T-helper 2 cell treated with Interferon-gamma antibody and Interleukin-4, amounts not matched to agents 5 μg/mL and 100 μg/mL, for 36 hours (primary cell): ENCODE results near the gene SPINK8.
"Not testable (repeated sequence)": the region's sequence is repeated elsewhere in the genome, so short reads cannot be mapped to it uniquely, and the experiment has no call there.

Experiments
- DNase-seq: peaks from one replicate; pipeline ENCODE4 v3.0.0; 2021; ENCODE audit warnings: low spot score
- H3K27ac Mint-ChIP-seq: one replicate; pipeline ENCODE4 v1.8.0; 2021; ENCODE audit warnings: mild to moderate bottlenecking, mixed read lengths
- H3K27me3 Mint-ChIP-seq: one replicate; pipeline ENCODE4 v1.8.0; 2021; ENCODE audit warnings: low read depth, mixed read lengths
- H3K36me3 Mint-ChIP-seq: one replicate; pipeline ENCODE4 v1.8.0; 2021; ENCODE audit warnings: low read depth, mixed read lengths
- H3K4me1 Mint-ChIP-seq: one replicate; pipeline ENCODE4 v1.8.0; 2021; ENCODE audit warnings: low read depth, mixed read lengths
- H3K4me3 Mint-ChIP-seq: one replicate; pipeline ENCODE4 v1.8.0; 2022; ENCODE audit warnings: mild to moderate bottlenecking, moderate library complexity, mixed read lengths
- H3K9me3 Mint-ChIP-seq: one replicate; pipeline ENCODE4 v1.8.0; 2021; ENCODE audit warnings: mixed read lengths

Gene SPINK8

DNA sequence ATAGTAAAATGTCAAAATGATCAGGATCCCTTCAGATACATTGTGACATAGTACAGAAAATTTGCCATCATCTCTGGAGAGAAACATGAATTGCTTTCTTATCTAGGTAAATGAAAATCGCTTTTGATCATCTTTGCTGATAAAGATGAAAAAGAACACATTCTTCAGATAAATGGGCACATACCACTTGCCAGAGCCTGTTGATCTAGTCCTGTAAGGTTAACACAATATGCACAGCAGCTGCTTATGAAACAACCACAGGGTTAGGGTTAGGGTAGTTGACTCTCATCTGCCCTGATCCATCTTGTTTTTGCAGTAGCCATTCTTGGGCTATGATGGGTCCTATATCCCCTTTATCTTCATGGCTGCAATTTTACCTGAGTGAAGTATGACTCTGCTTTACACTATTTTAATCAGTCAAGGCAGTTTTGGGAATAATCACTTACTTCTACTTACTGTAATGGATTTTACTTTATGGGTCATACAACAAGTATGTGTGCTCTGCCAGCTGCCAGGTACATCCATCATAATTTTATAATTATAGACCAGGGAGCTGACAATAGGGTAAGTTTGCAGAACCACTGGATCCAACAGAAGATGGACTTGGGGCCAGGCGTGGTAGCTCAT lies 12.6 kb upstream of the SPINK8 start:
- no peaks in the 10 kb centered on the region for H3K36me3 Mint-ChIP-seq

DNA sequence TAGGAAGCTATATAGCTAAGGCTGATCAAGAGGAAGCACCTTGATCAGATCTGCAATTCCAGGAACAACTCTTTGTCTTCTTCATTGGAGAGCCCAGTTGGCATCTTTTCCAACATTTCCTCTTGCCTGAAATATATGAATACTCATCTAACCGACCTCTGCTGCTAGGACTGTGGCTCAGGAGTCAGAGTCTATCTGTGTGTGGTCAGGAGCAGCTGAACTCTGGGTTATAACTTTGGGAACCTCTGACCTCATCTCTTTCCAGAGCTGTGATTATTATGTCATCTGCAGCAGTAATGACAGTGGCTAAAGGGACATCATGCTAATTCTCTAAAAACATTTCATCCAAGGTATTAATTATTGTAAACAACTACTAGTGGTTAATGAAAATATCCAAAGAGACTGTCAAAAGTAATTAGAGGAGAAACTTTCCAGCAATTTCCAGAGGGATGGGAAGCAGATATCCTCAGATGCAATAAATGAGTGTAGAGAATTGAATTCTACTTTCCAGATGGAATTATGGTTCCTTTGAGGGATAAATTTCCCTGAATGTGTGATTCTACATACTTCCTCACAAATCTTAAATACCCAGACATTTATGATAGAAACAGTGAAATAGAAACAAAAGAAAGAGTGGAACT lies 11.5 kb upstream of the SPINK8 start:
- H3K4me1 Mint-ChIP-seq, result no peaks in the 10 kb centered on the region
- no peaks in the 10 kb centered on the region for H3K9me3 Mint-ChIP-seq
- no peak for DNase-seq
- H3K27ac Mint-ChIP-seq, result no peak overlapping the region
- peaks cover 19% of the 10 kb centered on the region for H3K27me3 Mint-ChIP-seq
- H3K36me3 Mint-ChIP-seq, result no peaks in the 10 kb centered on the region
- H3K4me3 Mint-ChIP-seq, result no peak overlapping the region

More for the DNA sequence above, 12.6 kb upstream of the SPINK8 start:
- no peak for DNase-seq
- Mint-ChIP-seq H3K4me1 (no peaks in the 10 kb centered on the region), H3K27ac (no peak overlapping the region), H3K9me3 (no peaks in the 10 kb centered on the region), H3K4me3 (no peak overlapping the region), H3K27me3 (peaks cover 19% of the 10 kb centered on the region)

DNA sequence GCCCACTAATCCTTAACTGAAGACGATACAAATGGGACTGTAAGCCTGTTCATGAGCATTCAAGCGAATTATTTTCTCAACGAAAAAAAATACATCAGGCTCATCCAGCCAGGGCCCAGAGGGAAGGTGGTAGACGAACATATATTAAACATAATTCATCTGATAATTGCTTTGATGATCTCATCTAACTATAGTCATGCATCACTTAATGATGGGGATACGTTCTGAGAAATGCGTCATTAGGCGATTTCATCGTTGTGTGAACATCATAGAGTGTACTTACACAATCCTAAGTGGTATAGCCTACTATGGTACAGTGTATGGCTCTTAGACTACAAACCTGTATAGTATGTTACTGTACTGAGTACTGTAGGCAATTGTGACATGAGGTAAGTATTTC lies 10.0 kb upstream of the SPINK8 start:
- peaks cover 14% of the 10 kb centered on the region for H3K27me3 Mint-ChIP-seq
- H3K4me3 Mint-ChIP-seq, result no peak overlapping the region
- no peak for DNase-seq
- no peaks in the 10 kb centered on the region for H3K9me3 Mint-ChIP-seq
- H3K36me3 Mint-ChIP-seq, result no peaks in the 10 kb centered on the region
- no peak overlapping the region for H3K27ac Mint-ChIP-seq
- no peaks in the 10 kb centered on the region for H3K4me1 Mint-ChIP-seq

DNA sequence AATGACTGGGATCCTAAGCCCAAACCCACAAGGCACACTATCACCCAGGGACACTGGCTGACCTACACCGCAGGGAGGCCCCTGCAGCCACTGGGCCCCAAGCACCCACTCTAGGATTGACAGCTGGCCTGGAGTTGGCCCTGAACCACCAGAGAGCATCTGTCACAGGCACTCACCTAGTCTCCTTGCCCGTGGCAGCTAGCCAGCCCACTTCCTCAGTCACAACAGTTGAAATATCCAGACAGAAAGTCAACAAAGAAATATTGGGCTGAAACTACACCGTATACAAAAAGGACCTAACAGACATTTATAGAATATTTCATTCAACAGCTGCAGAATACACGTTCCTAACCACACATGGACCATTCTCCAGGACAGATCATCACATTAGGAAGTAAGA lies 5.2 kb upstream of the SPINK8 start:
- Mint-ChIP-seq H3K4me3 (no peak overlapping the region), H3K36me3 (no peaks in the 10 kb centered on the region), H3K4me1 (no peaks in the 10 kb centered on the region), H3K27ac (no peak overlapping the region), H3K9me3 (no peaks in the 10 kb centered on the region), H3K27me3 (peaks cover 16% of the 10 kb centered on the region)
- no peak for DNase-seq

DNA sequence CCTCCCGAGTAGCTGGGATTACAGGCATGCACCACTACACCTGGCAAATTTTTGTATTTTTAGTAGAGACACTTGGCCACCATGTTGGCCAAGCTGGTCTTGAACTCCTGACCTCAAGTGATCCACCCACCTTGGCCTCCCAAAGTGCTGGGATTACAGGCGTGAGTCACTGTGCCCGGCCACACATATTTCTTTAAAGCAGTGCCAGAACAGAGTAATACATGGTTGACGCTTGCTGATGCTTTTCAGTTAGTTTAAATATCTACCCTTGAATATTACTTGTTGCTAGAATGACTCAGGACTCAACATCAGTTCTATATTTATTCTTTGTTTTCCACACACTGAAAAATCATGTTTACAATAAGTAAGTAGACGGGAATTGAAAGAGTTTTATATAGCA lies 4.1 kb upstream of the SPINK8 start:
- not testable (repeated sequence) for H3K36me3 Mint-ChIP-seq, H3K27ac Mint-ChIP-seq, H3K9me3 Mint-ChIP-seq, DNase-seq, H3K4me3 Mint-ChIP-seq, H3K4me1 Mint-ChIP-seq
- H3K27me3 Mint-ChIP-seq, result peaks cover 22% of the 10 kb centered on the region

DNA sequence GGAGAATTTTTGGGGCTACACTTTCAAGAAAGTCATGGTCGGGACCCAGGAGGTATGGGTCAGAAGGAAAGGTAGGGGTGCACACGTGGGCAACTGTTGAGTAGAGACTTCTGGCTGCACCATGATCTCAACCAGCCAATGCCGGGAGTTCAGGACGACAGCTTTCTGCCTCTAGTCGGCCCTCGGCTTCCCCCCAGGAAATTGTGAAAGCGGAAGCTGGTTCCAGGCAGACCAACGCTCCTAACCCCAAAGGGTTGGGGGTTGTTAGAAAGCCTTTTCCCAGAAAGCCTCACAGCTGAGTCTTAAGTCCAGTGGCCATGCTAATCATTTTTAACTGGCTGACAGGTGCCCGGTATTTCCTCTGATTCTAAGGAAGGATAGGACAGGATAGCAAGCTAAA lies 1.8 kb upstream of the SPINK8 start:
- H3K4me3 Mint-ChIP-seq, H3K36me3 Mint-ChIP-seq, H3K27ac Mint-ChIP-seq, DNase-seq, H3K4me1 Mint-ChIP-seq, H3K9me3 Mint-ChIP-seq: not testable (repeated sequence)
- peaks cover 22% of the 10 kb centered on the region for H3K27me3 Mint-ChIP-seq

DNA sequence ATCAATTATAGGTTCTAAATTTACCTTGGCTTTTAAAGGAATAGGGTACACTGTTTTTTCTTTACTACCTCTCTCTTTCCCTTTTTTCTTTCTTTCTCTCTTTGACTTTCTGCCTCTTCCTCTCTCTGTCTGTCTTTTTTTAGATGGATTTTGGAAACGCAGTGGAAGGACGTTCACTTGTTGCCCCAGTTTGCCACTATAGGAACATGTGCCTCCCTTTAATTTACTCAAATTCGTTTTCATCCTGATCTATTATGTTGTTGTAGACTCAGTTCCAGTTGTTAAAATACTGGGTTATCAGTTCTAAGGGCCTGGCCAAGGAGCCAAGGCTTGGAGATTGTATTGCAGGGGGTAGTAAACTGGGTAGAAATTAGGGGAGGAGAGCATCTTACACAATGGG lies 1.1 kb upstream of the SPINK8 start:
- Mint-ChIP-seq H3K27me3 (peaks cover 22% of the 10 kb centered on the region), H3K4me3 (no peak overlapping the region), H3K4me1 (no peaks in the 10 kb centered on the region), H3K27ac (no peak overlapping the region), H3K36me3 (no peaks in the 10 kb centered on the region), H3K9me3 (no peaks in the 10 kb centered on the region)
- DNase-seq, result no peak

DNA sequence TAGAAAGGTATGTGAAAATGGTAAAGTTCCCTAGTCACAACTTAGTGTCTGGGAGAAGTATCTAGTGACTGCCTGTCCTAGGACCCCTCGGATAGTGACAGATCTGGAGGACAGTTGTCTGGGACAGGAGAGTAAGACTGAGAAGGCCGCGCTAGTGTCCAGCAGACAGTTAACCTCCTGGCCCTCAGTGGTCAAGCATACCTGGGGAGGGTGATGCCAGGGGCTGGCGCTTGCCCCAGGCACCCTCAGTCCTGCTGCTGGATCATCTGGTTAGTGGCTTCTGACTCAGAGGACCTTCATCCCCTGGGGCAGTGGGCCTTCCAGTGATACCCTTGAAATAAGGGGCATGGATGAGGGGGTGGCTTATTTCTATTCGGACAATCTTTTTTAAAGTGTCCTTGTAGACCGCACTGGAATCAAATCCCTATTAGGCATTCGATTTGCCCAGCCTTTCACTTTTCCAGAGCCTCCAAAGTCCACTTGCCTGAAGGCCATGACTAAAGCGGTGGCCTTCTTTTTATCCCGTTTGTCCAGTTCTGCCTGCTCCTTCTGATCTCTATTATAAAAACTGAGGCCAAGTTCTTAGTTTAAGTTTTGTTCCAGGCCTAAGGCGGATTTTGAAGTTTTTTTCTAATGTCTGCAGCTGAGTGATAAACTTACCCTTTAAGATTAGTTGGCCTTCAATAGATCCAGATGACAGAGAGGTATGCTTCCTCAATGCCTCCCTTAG lies 1.6 kb downstream of the SPINK8 start:
- H3K9me3 Mint-ChIP-seq, H3K36me3 Mint-ChIP-seq, H3K27ac Mint-ChIP-seq, H3K4me3 Mint-ChIP-seq, DNase-seq, H3K4me1 Mint-ChIP-seq: not testable (repeated sequence)
- H3K27me3 Mint-ChIP-seq, result peaks cover 28% of the 10 kb centered on the region

DNA sequence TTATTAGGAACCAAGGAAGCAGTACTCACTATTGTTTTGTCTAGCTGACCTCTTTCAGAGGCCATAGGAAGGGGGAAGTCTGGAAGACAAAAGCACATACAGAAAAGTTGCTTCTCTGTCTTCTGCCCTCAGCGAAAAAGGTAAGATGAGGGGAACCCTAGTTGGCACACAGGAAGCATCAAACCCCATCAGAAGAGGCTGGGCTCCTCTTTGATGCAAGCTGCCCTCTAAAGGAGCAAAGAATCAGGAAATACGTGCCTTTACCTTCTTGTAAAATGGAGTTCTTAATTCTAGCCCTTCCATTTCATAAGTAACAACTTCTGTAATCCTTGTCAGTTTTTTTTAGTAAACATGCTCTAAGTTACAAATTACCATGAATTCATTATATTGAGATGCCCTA lies 12.5 kb downstream of the SPINK8 start:
- no peaks in the 10 kb centered on the region for H3K36me3 Mint-ChIP-seq
- H3K4me3 Mint-ChIP-seq, result no peak overlapping the region
- H3K27ac Mint-ChIP-seq, result no peak overlapping the region
- peaks cover 3% of the 10 kb centered on the region for H3K4me1 Mint-ChIP-seq
- H3K9me3 Mint-ChIP-seq, result peaks cover 3% of the 10 kb centered on the region
- DNase-seq, result no peak
- peaks cover 19% of the 10 kb centered on the region for H3K27me3 Mint-ChIP-seq

DNA sequence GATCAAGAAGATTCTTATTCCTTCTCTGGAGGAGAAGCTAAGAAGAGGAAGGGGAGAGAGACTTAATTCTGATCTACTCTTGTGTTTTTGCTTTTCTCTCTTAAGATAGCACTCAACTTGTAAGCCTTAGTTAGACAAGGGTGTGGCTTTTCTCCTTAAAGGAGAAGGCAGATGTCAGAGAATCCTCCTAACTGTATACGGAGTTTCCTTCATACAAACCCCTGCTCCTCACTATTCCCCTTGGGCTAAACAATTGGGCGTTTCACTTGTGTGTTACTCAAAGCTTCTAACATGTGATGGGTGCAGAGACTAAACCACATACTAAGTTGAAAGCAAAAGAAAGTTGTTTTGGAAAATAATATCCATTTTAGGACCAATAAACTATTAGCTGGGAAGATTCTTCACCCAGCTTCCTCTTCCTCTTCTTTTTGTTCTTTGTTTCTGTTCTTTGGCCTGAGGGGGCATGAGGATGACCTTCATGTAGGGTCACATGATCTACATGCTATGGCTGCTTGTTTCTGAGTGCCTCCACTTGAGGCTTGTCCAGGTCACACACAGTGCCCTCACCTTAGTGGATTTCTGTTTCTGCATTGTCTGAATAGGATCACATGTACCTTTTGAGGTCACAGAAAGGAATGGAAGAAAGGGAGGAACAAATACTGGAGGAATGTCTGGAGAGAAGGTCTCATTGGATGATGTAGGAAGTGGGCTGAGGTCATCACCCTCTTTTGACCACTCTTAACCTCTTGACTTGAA lies 14.6 kb downstream of the SPINK8 start:
- no peak overlapping the region for H3K27ac Mint-ChIP-seq
- no peak overlapping the region for H3K4me3 Mint-ChIP-seq
- H3K27me3 Mint-ChIP-seq, result peaks cover 16% of the 10 kb centered on the region
- H3K4me1 Mint-ChIP-seq, result peaks cover 3% of the 10 kb centered on the region
- no peaks in the 10 kb centered on the region for H3K36me3 Mint-ChIP-seq
- no peak for DNase-seq
- H3K9me3 Mint-ChIP-seq, result peaks cover 17% of the 10 kb centered on the region

DNA sequence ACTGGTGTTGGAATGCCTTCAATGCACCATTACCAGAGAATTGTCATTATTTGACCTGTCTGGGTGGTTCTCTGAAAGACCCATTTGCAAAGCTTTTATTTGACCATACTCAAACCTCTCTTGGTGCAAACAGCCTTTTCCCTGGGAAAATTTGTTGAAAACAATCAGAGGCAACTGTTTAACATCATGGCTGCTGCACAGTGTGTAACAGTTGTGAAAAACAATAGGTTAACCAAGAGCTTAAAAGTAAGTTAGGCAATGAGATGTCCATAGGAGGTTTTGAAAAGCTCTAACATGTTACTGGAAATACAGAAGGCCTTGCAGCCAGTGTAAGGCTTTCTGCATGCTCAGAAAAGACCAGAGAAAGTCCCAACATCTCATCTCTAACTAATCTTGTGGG lies 18.9 kb downstream of the SPINK8 start:
- H3K36me3 Mint-ChIP-seq, result no peaks in the 10 kb centered on the region
- no peak overlapping the region for H3K4me3 Mint-ChIP-seq
- H3K27me3 Mint-ChIP-seq, result peaks cover 28% of the 10 kb centered on the region
- H3K27ac Mint-ChIP-seq, result no peak overlapping the region
- H3K9me3 Mint-ChIP-seq, result peaks cover 23% of the 10 kb centered on the region
- H3K4me1 Mint-ChIP-seq, result no peaks in the 10 kb centered on the region
- DNase-seq, result no peak

DNA sequence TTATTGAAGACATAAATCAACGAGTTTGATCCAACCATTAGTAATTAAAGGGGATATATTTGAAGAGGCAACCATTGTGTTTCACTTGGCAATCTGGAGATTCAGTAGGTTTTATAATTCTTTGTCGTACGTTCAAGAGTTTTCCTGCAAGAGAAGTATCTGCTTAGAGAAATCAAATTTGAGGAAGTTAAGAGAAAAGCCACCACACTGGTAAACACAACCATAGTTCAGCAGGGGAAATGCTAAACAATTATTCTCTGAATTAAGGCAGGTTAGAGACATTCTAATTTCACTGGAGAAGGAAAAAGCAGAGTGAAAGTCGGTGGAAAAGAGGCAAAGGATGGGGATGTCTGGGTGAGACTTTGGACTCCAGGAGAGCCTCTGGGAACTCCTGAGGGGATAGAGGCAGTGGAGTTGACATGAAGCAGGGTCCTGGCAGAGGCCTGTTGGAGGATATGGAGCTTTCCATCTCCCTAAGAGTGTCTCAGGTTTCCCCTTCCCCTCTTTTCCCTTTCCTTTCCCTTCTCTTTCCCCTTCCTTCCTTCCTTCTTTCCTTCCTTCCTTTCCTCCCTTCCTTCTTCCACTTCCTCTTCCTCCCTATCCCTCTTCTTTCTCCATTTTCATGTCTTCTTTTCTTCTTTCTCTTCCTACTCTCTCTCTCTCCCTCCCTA lies 26.5 kb downstream of the SPINK8 start:
- H3K4me3 Mint-ChIP-seq, result no peak overlapping the region
- H3K27ac Mint-ChIP-seq, result no peak overlapping the region
- DNase-seq, result no peak
- peaks cover 42% of the 10 kb centered on the region for H3K27me3 Mint-ChIP-seq
- H3K4me1 Mint-ChIP-seq, result peaks cover 17% of the 10 kb centered on the region
- H3K36me3 Mint-ChIP-seq, result peaks cover 2% of the 10 kb centered on the region
- H3K9me3 Mint-ChIP-seq, result no peaks in the 10 kb centered on the region

DNA sequence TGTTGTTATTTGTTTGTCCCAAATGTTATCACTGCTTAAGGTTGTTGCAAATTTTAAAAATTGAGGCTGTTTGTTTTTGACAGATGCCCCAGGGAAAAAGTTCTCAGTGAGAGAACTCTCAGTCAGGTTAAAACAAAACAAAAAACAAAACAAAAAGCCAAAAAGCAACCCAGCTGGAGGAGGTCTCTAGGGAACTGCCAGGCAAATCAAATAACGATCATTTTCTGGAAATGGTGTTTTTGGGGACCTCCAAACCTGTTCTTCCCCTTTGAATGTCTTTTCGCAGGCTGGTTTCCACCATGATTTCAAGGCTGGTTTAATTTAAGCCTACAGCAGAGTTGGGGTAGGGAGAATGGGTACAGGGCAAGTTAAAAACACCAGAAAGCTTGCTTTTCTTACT lies 27.2 kb downstream of the SPINK8 start:
- Mint-ChIP-seq H3K27me3 (peaks cover 40% of the 10 kb centered on the region), H3K4me1 (peaks cover 19% of the 10 kb centered on the region), H3K4me3 (no peak overlapping the region), H3K9me3 (no peaks in the 10 kb centered on the region), H3K36me3 (peaks cover 5% of the 10 kb centered on the region), H3K27ac (no peak overlapping the region)
- DNase-seq, result no peak
